GM12892 (cell line): Measurements from ENCODE around the gene LEF1.
"Not testable (repeated sequence)": the region's sequence is repeated elsewhere in the genome, so short reads cannot be mapped to it uniquely, and the experiment has no call there.

Source experiments
- DNase-seq: peaks from one replicate; pipeline ENCODE4 v3.0.0; 2011; ENCODE audit not compliant: insufficient read length
- FAIRE-seq: peaks from 2 replicates; lab custom pipeline; 2011; peaks lifted over from hg19 to GRCh38; lab: Jason Lieb, UNC
- POLR2A ChIP-seq: IDR thresholded peaks from 2 replicates; pipeline ENCODE4 v1.6.1; 2011; ENCODE audit warnings: low read depth, low read length, control low read depth
- POLR2AphosphoS5 ChIP-seq: IDR thresholded peaks from 2 replicates; pipeline ENCODE4 v1.6.1; 2011; ENCODE audit warnings: low read depth, low read length, control low read depth
- TAF1 ChIP-seq: IDR thresholded peaks from 2 replicates; pipeline ENCODE4 v1.6.1; 2011; ENCODE audit warnings: low read depth, mild to moderate bottlenecking, control low read depth, low read length, borderline replicate concordance

LEF1 gene

DNA sequence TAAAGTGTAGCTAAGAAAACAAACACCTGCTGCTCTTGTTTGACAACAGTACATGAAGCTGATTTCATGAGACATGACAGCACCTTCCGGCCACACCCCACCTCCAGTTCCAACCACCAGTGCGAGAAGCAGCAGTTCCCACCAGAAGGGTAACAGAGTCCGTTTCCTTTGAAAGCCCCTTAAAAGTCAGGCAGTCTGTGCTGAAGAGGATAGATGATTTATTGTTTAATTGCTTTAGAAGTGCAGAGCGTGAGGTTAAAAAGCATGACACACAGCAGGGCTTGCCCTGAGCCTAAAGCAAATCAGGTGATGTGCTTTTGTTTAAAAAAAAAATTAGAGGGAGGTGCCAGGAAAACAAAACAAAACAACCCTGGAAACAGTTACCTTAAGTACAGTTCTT is 96.4 kb downstream of the LEF1 start:
- FAIRE-seq (peak; percentile 33), DNase-seq (no peak)
- TF ChIP-seq TAF1 (no peak), POLR2A (no peak), POLR2AphosphoS5 (no peak)

DNA sequence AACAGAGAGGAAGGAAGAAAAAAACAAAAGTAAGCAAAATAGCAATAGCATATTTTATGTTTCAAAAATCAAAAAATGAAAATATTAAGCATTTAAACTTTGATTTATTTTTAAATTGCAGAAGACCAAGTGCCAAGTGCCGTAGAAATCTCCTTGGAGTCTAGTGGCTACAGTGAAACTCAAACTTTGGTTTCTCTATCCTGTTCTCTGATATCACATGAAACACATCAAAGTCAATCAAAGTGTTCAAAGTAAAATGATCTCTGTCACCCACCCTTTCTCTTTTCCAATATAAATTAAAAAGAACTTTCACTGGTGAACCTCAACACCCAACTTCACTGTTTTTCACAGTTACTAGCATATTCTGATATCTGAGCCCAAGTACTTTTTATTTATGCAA is 98.0 kb downstream of the LEF1 start:
- no peak for FAIRE-seq
- no peak for TF ChIP-seq TAF1
- TF ChIP-seq POLR2AphosphoS5 = no peak
- TF ChIP-seq POLR2A = no peak

DNA sequence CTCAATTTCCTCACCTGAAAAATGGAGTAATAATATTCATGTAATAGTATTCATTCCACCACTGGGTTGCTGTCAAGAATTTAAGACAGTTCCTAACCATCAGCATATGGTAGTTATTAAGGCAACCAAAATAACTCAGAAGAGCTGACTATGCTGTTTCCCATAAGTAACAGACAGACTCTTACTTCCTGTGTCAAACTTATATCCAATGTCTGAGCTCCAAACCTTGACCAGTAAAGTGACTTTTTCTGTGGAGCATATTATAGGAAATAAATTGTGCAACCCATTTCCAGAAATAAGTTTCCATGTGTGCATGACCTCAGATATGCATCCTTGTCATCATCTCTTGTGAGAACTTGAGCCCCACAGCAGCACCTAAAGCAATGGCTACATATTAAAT is 100.3 kb downstream of the LEF1 start:
- peak; percentile 70 for FAIRE-seq
- no peak for DNase-seq
- TF ChIP-seq TAF1 = no peak
- no peak for TF ChIP-seq POLR2A
- no peak for TF ChIP-seq POLR2AphosphoS5

More for the DNA sequence above, 98.0 kb downstream of the LEF1 start:
- no peak for DNase-seq

DNA sequence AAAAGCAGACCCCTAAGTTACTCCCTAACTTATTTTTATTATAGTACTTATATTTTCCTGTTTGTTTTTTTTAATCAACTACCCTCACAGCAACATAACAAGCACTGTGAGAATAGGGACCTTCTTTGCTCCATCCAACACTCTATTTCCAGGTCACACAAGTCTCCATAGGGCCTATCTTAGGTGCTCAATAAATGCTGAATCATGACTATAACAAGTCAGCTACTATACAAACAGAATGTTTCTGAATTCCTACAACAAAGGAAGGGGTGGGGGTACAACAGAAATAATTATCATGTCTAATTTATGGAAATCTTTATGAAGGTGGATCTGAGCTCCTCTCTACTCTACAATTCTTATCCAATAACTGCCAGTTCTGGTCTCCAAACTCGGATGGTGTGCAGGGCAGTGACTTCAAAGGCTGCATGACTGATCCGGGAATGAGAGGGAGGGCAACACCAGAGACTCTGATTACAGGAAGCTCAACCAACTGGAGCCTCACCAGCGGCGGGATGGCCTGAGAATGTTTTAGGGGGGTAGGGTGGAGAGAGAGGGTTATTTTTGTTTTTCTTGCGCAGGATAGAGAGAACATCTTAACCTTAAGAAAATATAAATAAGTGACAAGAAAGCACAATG is 107.9 kb downstream of the LEF1 start:
- no peak for TF ChIP-seq POLR2A
- TF ChIP-seq POLR2AphosphoS5 = no peak
- TF ChIP-seq TAF1 = no peak
- FAIRE-seq (no peak), DNase-seq (no peak)

DNA sequence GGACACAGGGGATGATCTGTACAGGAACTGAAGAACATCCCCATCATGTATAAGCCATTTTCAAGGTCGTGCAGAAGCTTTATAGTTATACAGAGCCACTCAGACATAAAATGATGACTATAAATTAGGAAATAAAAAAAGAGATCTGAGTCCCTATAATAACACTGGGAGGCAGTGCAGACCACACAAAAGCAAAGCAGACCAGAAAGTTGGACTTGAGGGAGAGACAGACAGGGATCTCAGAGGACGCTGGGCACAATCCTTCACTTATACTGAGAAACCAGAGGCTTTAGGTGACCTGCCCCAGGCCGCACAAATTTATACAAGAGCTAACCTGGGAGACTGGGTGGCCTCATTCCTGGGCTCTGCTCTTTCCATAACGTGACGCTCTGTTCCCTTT is 108.6 kb downstream of the LEF1 start:
- peak; percentile 72 for FAIRE-seq
- TF ChIP-seq POLR2AphosphoS5 (no peak), POLR2A (no peak), TAF1 (no peak)
- DNase-seq = no peak

DNA sequence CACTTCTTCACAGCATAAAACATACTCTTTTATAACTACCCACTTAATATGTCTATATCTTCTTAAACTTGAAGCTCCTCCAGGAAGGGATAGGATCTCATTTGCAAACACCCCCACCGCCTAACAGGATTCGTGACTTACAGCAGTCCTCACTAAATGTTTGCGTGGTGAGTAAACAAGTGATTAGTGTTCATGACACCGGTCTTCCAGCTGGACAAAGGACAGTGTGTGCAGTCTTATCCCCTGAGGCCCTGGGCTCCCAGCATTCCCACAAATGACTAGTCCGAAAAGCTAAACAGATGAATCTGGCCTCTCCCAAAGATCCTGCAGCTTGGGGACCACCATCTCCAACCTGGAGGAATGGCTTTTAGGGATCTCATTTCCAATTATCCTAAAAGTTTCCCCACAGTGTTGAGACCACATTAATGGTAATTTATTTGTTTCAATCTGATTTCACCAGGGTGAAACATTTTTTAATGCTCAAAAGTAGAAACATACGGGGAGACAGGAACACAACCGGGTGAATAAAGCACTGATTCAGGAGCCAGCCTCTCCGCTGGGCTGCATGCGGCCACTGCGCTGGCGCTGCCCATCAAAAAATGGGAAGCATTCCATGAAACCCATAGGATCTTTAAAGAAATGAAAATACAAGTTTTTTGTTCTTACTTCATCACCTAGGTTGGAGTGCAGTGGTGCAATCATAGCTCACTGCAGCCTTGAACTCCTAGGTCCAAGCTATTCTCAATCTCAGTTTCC is 109.9 kb downstream of the LEF1 start:
- DNase-seq = no peak
- FAIRE-seq = no peak
- TF ChIP-seq POLR2AphosphoS5 = no peak
- TF ChIP-seq POLR2A = no peak
- no peak for TF ChIP-seq TAF1

DNA sequence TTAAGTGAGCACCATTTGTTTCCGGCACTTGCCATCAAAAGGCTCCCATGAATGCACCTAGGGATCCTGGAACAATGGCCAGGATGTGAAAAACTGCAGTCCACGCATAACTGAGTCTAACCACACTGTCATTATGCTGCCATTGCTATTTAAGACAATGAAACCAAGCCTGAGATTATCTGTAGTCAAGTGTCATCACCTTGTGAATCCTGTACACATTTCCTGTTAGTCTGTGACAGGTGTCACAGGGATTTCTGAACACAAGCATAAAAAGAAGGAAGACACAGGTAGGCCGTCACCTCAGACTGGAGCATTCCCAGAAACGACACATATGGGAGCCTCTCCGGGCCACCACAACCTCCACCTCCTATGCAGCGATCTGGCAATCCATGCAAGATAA is 112.3 kb downstream of the LEF1 start:
- TF ChIP-seq POLR2AphosphoS5 (no peak), TAF1 (no peak), POLR2A (no peak)
- peak; percentile 81 for FAIRE-seq
- DNase-seq = no peak

DNA sequence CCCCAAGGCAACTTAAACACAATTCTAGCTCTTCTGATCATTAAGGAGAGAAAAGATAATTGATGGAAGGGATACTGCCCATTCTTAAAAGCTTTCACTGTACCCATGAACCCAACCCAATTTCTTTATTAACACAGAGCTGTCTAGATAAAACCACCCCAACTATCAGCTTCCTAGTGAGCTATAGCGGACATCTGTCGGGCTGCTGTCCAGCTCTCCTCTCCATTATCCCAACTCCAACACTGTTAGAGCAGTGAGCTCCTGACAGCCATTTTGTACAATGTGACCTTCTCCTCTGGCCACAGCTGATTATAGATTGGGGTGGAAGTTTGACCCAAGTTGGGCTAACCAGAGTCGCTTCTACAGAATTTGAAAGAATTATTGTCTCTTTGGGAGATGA is 112.9 kb downstream of the LEF1 start:
- FAIRE-seq (no peak), DNase-seq (no peak)
- TF ChIP-seq TAF1 = no peak
- TF ChIP-seq POLR2AphosphoS5 = no peak
- TF ChIP-seq POLR2A = no peak

DNA sequence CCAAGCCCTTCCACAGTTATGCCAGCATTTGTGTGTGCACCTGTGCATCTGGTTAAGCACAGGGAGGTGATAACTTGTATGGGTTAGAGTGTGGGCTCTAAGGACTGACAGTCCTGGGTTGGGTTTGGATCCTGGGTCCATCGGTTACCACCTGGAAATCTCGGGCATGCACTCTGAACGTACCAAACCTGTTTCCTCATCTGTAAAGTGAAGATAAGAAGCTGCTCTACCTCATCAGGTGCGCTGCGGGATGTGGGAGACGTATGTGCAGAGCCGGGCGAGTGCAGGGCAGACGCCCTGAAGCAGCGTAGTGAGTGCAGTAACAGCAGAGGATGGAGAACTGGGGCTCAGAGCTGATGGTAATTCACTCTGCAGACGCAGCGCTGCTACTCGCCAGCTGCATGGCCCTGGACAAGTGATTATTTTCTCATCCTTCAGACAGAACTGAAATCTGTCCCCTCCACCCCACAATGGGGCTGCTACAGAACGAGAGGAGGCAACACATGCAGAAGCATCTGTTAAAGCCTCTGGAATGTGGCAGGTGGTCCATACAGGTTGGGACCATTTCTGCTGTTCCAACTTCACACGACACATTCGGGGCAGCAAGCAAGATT is 114.6 kb downstream of the LEF1 start:
- FAIRE-seq = no peak
- TF ChIP-seq POLR2A = no peak
- no peak for TF ChIP-seq TAF1
- TF ChIP-seq POLR2AphosphoS5 = no peak
- no peak for DNase-seq

DNA sequence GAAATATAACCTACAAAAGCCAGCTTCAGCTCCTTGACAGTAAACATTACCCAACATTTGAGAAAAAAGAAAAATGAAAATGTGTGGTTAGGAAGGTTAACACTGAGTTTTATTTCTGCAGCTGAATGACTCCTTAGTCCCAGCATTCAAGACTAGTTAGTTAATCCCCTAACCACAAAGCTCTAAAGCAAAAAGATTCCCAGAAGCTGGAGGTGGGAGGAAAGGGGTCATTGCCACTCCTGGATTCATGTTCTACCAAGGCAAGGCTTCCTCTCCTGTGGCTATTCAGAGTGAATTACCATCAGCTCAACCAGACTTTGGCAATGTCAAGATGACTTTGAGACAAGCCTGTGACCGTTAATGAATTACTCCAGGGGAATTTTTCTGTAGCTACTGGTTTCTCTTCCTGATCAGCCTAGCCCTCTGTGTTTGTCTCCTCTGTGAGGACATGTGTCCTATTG is 115.5 kb downstream of the LEF1 start:
- DNase-seq = no peak
- TF ChIP-seq POLR2AphosphoS5 = no peak
- no peak for TF ChIP-seq POLR2A
- TF ChIP-seq TAF1 = no peak
- FAIRE-seq = peak; percentile 24

DNA sequence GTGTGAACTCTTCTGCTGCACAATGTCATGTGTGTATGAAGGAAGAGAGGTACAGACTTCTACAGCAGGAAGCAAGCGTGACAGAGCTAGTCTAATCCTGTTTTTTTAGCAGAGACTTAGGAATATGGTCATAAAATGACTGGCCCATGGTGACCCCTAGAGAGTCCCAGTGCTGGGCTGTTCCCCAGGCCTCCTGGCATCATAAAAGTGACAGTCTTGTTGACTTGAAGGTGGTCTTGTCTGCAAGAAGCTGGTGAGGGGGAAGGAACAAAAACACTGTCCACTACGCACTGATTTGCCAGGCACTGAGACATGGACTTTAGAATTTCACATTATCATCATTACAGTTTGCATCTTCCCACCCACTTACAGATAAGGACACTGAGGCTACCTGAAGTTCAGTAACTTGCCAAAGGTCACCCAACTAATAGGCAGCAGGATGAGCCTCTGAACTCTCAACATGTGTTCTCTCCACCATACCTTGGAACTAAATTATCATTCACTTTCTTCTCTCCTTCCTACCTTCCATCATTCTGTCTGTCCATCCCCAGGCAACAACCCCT is 116.1 kb downstream of the LEF1 start:
- DNase-seq = no peak
- no peak for FAIRE-seq
- no peak for TF ChIP-seq POLR2AphosphoS5
- no peak for TF ChIP-seq POLR2A
- no peak for TF ChIP-seq TAF1

DNA sequence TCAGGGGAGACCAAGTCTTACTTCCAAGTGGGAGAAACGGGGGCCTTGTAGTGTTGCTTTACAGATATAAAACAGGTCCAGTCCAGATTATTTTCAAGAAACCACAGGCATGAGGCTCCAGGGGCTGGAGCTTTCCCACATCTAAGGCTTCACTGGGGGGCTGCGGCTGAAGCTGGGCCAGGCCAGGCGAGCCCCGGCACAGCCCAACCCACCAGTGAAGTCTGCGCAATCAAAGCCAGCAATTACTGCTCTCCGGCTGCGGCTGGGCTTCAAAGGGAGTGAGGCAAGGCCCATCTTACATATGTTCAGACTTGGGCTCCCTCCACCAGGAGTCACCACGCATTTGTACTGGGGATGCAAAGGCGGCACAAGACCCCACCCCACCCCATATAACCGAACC is 117.4 kb downstream of the LEF1 start:
- FAIRE-seq = no peak
- TF ChIP-seq POLR2A = no peak
- TF ChIP-seq TAF1 = no peak
- DNase-seq = no peak

DNA sequence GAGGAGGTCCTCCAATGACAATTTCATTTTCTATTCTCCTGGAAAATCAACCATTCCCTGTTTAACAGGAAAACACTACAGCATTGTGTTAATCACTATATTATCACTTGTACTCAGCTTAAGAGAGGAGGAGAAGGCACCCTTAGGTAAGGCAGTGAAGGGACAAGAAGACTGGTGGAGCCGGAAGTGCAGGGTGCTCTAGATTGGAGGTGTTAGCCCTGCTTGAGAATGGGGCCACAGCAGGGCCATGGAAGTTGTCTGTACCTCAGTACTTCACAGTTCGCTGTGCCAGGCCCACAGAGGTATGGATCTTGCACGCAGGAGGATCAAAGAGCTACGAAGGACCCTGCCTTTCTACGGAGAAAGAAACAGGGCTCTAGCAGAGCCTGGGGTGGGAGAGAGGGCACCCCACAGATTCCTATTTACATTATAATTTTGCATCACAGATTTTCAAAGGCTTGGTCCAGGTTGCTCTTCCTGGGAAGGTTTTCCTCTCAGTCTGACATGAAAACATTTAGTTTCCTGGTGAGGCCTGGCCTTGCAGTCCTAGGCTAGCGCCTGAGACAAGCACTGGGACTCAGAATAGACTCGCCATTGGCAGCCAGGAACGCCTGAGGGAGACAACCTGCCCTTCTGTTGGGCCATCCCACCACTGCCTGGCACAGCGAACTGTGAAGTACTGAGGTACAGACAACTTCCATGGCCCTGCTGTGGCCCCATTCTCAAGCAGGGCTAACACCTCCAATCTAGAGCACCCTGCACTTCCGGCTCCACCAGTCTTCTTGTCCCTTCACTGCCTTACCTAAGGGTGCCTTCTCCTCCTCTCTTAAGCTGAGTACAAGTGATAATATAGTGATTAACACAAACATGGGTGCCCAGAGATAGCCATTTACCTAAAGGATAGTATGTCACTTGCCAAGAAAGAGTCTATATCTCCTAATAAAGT is 118.3 kb downstream of the LEF1 start:
- peak; percentile 51 for FAIRE-seq
- DNase-seq = not testable (repeated sequence)
